Chondrocyte (in vitro differentiated cells): ENCODE results near the gene TSPOAP1. TPM values are rescaled to one million over a fixed set of nuclear protein-coding genes. Genes with fewer than 3 reads are reported as not detected.

Source experiments
- DNase-seq: peaks from one replicate; pipeline ENCODE4 v3.0.0; 2021; ENCODE audit warnings: mixed read lengths, low spot score
- H3K27ac Mint-ChIP-seq: one replicate; pipeline ENCODE4 v1.8.0; 2021; ENCODE audit warnings: mild to moderate bottlenecking, moderate library complexity, mixed read lengths; ENCODE audit not compliant: unreplicated experiment
- H3K27me3 Mint-ChIP-seq: 2 replicates; pipeline ENCODE4 v1.8.0; 2021; ENCODE audit warnings: low read depth, mixed read lengths
- H3K36me3 Mint-ChIP-seq: 2 replicates; pipeline ENCODE4 v1.8.0; 2021; ENCODE audit warnings: low read depth, mixed read lengths
- H3K4me1 Mint-ChIP-seq: 2 replicates; pipeline ENCODE4 v1.8.0; 2021; ENCODE audit warnings: low read depth, mild to moderate bottlenecking, mixed read lengths
- H3K4me3 Mint-ChIP-seq: one replicate; pipeline ENCODE4 v1.8.0; 2021; ENCODE audit warnings: mild to moderate bottlenecking, moderate library complexity, mixed read lengths; ENCODE audit not compliant: unreplicated experiment
- H3K9me3 Mint-ChIP-seq: 2 replicates; pipeline ENCODE4 v1.8.0; 2021; ENCODE audit warnings: low read depth, mixed read lengths
- CTCF ChIP-seq: fragments of 200-600 bp; sonication (generic); IDR thresholded peaks from 2 replicates; pipeline ENCODE4 v1.5.0; 2021; ENCODE audit warnings: antibody characterized with exemption, mild to moderate bottlenecking, moderate library complexity
- total RNA-seq: library from RNA; stranded (reverse); gene quantifications from 3 replicates; pipeline ENCODE4 v1.2.1, GENCODE V29; 2021

TSPOAP1 gene
- total RNA-seq, 1 donor from 2014 or later = 2.0 TPM

GRCh38 chr17:58354541-58355216, 26.1 kb upstream of the TSPOAP1 start:
- no peaks in the 10 kb centered on the region for H3K9me3 Mint-ChIP-seq

GRCh38 chr17:58353389-58353825, 24.8 kb upstream of the TSPOAP1 start:
- peak overlapping the region; percentile 93 for H3K27ac Mint-ChIP-seq

More at GRCh38 chr17:58354541-58355216, 26.1 kb upstream of the TSPOAP1 start:
- H3K4me3 Mint-ChIP-seq = no peak overlapping the region
- no peak for TF ChIP-seq CTCF
- H3K4me1 Mint-ChIP-seq = peaks cover 23% of the 10 kb centered on the region
- H3K36me3 Mint-ChIP-seq = peaks cover 6% of the 10 kb centered on the region
- no peak for DNase-seq
- H3K27ac Mint-ChIP-seq = no peak overlapping the region
- no peaks in the 10 kb centered on the region for H3K27me3 Mint-ChIP-seq

GRCh38 chr17:58352596-58353388, 24.2 kb upstream of the TSPOAP1 start:
- H3K4me1 Mint-ChIP-seq = peaks cover 26% of the 10 kb centered on the region
- H3K4me3 Mint-ChIP-seq = peak overlapping the region; percentile 100
- H3K27me3 Mint-ChIP-seq = no peaks in the 10 kb centered on the region
- H3K9me3 Mint-ChIP-seq = no peaks in the 10 kb centered on the region
- peak overlapping the region; percentile 93 for H3K27ac Mint-ChIP-seq
- no peak for DNase-seq
- peaks cover 19% of the 10 kb centered on the region for H3K36me3 Mint-ChIP-seq
- peak; percentile 20 for TF ChIP-seq CTCF

More at GRCh38 chr17:58353389-58353825, 24.8 kb upstream of the TSPOAP1 start:
- no peak for DNase-seq
- TF ChIP-seq CTCF = no peak
- peak overlapping the region; percentile 100 for H3K4me3 Mint-ChIP-seq
- H3K4me1 Mint-ChIP-seq = peaks cover 26% of the 10 kb centered on the region
- no peaks in the 10 kb centered on the region for H3K9me3 Mint-ChIP-seq
- peaks cover 16% of the 10 kb centered on the region for H3K36me3 Mint-ChIP-seq
- H3K27me3 Mint-ChIP-seq = no peaks in the 10 kb centered on the region

DNA sequence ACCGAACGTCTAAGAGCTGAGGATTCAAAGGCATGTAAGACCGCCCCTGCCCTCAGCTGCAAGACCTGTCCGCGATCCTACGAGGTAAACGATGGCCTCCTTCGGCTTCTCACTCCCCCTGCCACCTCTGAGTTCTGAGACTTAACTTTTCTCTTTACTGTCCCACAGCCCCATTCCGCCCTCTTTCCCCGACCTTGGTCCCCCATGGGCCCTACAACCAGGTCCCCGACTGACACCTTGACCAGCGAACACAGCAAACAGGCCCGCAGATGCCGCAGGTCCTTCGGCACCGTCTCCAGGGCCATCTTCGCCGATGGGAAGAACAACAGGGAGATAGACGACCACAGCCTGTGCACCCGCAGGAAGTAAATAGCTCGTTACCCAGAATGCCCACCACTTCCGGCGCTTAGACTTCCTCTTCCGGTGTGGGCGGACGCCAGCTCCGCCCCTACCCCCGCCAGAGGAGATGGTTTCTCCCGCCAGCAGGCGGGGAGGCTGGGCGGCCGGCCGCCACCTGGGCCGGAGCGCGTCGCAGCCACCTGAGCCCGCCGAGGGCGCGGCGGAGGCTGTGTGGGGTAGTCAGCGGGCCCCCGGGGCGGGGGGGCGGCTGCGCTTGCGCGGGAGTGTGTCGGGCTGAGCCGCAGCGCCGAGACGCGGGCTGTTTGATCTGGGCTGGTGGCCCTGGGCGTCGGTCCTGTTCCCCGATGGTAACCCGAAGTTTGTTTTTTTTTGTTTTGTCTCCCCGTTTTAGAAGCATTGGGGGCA, 23.4 kb upstream of the TSPOAP1 start, which contains the start of gene SUPT4H1:
Gene SUPT4H1, minus strand, starts transcription at position 371 of the 765 bp plus-strand sequence. Its CDS starts 66 bp downstream, at position 305.
- H3K4me3 Mint-ChIP-seq = peak within 1 kb of the TSS; percentile 100
- peaks cover 26% of the 10 kb centered on the region for H3K4me1 Mint-ChIP-seq
- H3K9me3 Mint-ChIP-seq = no peaks in the 10 kb centered on the region
- TF ChIP-seq CTCF = peak; percentile 41
- no peak for DNase-seq
- H3K27me3 Mint-ChIP-seq = no peaks in the 10 kb centered on the region
- H3K27ac Mint-ChIP-seq = peak within 1 kb of the TSS; percentile 97
- peaks cover 23% of the 10 kb centered on the region for H3K36me3 Mint-ChIP-seq

GRCh38 chr17:58351182-58351581, 22.6 kb upstream of the TSPOAP1 start:
- Mint-ChIP-seq H3K4me1 (peaks cover 26% of the 10 kb centered on the region), H3K36me3 (peaks cover 31% of the 10 kb centered on the region), H3K4me3 (peak overlapping the region; percentile 100), H3K27ac (no peak overlapping the region), H3K27me3 (no peaks in the 10 kb centered on the region), H3K9me3 (no peaks in the 10 kb centered on the region)
- TF ChIP-seq CTCF = no peak
- no peak for DNase-seq
